Measurements from ENCODE around the gene LST1. TPM values are rescaled to one million over a fixed set of nuclear protein-coding genes. Genes with fewer than 3 reads are reported as not detected.

The LST1 gene
- total and polyA plus RNA-seq, 2 donors (not counting 1 experiment from before 2014, with no cell fraction given) = 7.4 to 30.5 TPM

GRCh38 chr6:31621320-31621939 lies 35.4 kb downstream of the LST1 start:
- POLR2A ChIA-PET = interaction anchor here (0.6 to 1.7 kb wide), 7 partner anchors 17 to 173 kb away, joined by 3 to 7 read pairs (median 5); partner anchors contain the start of genes BAG6, C6orf47, LST1 and NCR3
- Mint-ChIP-seq H3K4me3 (peak overlapping the region; percentile 86), H3K9me3 (ENCODE audit: insufficient read depth) (no peaks in the 10 kb centered on the region), H3K27me3 (no peaks in the 10 kb centered on the region), H3K27ac (peak overlapping the region; percentile 95), H3K4me1 (peaks cover 31% of the 10 kb centered on the region)
- H3K36me3 ChIP-seq (replicated peaks in 1 of 2; ENCODE audit: control extremely low read depth in 1 of 2, control insufficient read depth in 1 of 2, extremely low read depth in 1 of 2, insufficient read depth in 2 of 2, low read length in 1 of 2) = peaks cover 5 to 40% of the 10 kb centered on the region in 2 experiments
- H3K27ac ChIP-seq (ENCODE audit: low read length in 2 of 2) = peak overlapping the region; percentile 97 to 99
- no peaks in the 10 kb centered on the region for H3K27me3 ChIP-seq (replicated peaks in 1 of 4; ENCODE audit: control extremely low read depth in 1 of 4, control insufficient read depth in 3 of 4, insufficient read depth in 4 of 4, low read length in 3 of 4)
- TF ChIP-seq EZH2 (IDR thresholded peaks at IDR 0.05; ENCODE audit: borderline replicate concordance, insufficient read depth, low read depth, low read length, poor library complexity, severe bottlenecking) (no peak), CTCF (IDR thresholded peaks at IDR 0.05) (no peak)
- H3K4me1 ChIP-seq (ENCODE audit: control insufficient read depth in 2 of 2, insufficient read depth in 2 of 2, low read length in 2 of 2) = peaks cover 12 to 21% of the 10 kb centered on the region in 2 donors
- peaks cover 21% of the 10 kb centered on the region for H3K79me2 ChIP-seq (ENCODE audit: control insufficient read depth, insufficient read depth, low read length)
- CTCF ChIA-PET = interaction anchor here (1.0 to 2.3 kb wide), 5 partner anchors 14 to 70 kb away, joined by 4 to 11 read pairs (median 5); partner anchors contain the start of gene BAG6
- H2AFZ ChIP-seq (ENCODE audit: insufficient read depth, low read depth, low read length, poor library complexity, severe bottlenecking) = peak overlapping the region; percentile 70
- H4K20me1 ChIP-seq (ENCODE audit: control insufficient read depth, insufficient read depth, low read length, poor library complexity, severe bottlenecking) = peaks cover 6% of the 10 kb centered on the region
- H3K9me3 ChIP-seq (ENCODE audit: control extremely low read depth in 1 of 3, control insufficient read depth in 2 of 3, insufficient read depth in 1 of 3, low read length in 2 of 3) = peaks cover 0 to 6% (median 0%) of the 10 kb centered on the region in 3 donors
- 43% methylated on average over 13 of the region's 15 CpGs for WGBS (ENCODE audit: insufficient coverage)
- ATAC-seq (ENCODE audit: low read depth) (no peak), DNase-seq (no peak)
- H3K4me2 ChIP-seq (replicated peaks; ENCODE audit: low read depth, low read length, poor library complexity, severe bottlenecking) = peak overlapping the region; percentile 90
- H3K4me3 ChIP-seq (ENCODE audit: control extremely low read depth in 1 of 5, extremely low read depth in 1 of 5, insufficient read depth in 1 of 5, low read depth in 2 of 5, low read length in 4 of 5) = peak overlapping the region; percentile 69 to 90 (median 84)
- intact Hi-C loops (cut with micrococcal nuclease) = loop anchor here (5.0 kb wide), 3 partner anchors 186 to 336 kb away; partner anchors contain the start of genes EHMT2, LSM2, NELFE and SKIC2
- peak overlapping the region; percentile 90 for H3K9ac ChIP-seq (ENCODE audit: low read length)

GRCh38 chr6:31621991-31622390 lies 35.9 kb downstream of the LST1 start:
- peak overlapping the region; percentile 90 for H3K4me2 ChIP-seq (replicated peaks; ENCODE audit: low read depth, low read length, poor library complexity, severe bottlenecking)
- no peak for ATAC-seq (ENCODE audit: low read depth)
- peaks cover 7 to 46% of the 10 kb centered on the region in 2 experiments for H3K36me3 ChIP-seq (replicated peaks in 1 of 2; ENCODE audit: control extremely low read depth in 1 of 2, control insufficient read depth in 1 of 2, extremely low read depth in 1 of 2, insufficient read depth in 2 of 2, low read length in 1 of 2)
- H3K79me2 ChIP-seq (ENCODE audit: control insufficient read depth, insufficient read depth, low read length) = peaks cover 21% of the 10 kb centered on the region
- peaks cover 25% of the 10 kb centered on the region for H3K4me1 Mint-ChIP-seq
- H3K27me3 Mint-ChIP-seq = no peaks in the 10 kb centered on the region
- peaks cover 0 to 6% (median 0%) of the 10 kb centered on the region in 3 donors for H3K9me3 ChIP-seq (ENCODE audit: control extremely low read depth in 1 of 3, control insufficient read depth in 2 of 3, insufficient read depth in 1 of 3, low read length in 2 of 3)
- H2AFZ ChIP-seq (ENCODE audit: insufficient read depth, low read depth, low read length, poor library complexity, severe bottlenecking) = no peak overlapping the region
- no peaks in the 10 kb centered on the region for H3K27me3 ChIP-seq (replicated peaks in 1 of 4; ENCODE audit: control extremely low read depth in 1 of 4, control insufficient read depth in 3 of 4, insufficient read depth in 4 of 4, low read length in 3 of 4)
- peaks cover 6% of the 10 kb centered on the region for H4K20me1 ChIP-seq (ENCODE audit: control insufficient read depth, insufficient read depth, low read length, poor library complexity, severe bottlenecking)
- no peak for DNase-seq
- TF ChIP-seq EZH2 (IDR thresholded peaks at IDR 0.05; ENCODE audit: borderline replicate concordance, insufficient read depth, low read depth, low read length, poor library complexity, severe bottlenecking) (no peak), CTCF (IDR thresholded peaks at IDR 0.05) (no peak)
- intact Hi-C loops (cut with micrococcal nuclease) = loop anchor here (5.0 kb wide), 3 partner anchors 185 to 335 kb away; partner anchors contain the start of genes EHMT2, LSM2, NELFE and SKIC2
- CTCF ChIA-PET = interaction anchor here (0.8 to 2.3 kb wide), 6 partner anchors 14 to 71 kb away, joined by 3 to 11 read pairs (median 5); partner anchors contain the start of gene BAG6
- peak overlapping the region; percentile 97 to 99 for H3K27ac ChIP-seq (ENCODE audit: low read length in 2 of 2)
- H3K4me3 Mint-ChIP-seq = peak overlapping the region; percentile 86
- H3K9me3 Mint-ChIP-seq (ENCODE audit: insufficient read depth) = no peaks in the 10 kb centered on the region
- peak overlapping the region in 2 of 5 experiments; percentile 84 to 89 for H3K4me3 ChIP-seq (ENCODE audit: control extremely low read depth in 1 of 5, extremely low read depth in 1 of 5, insufficient read depth in 1 of 5, low read depth in 2 of 5, low read length in 4 of 5)
- H3K9ac ChIP-seq (ENCODE audit: low read length) = peak overlapping the region; percentile 90
- peak overlapping the region; percentile 95 for H3K27ac Mint-ChIP-seq
- peaks cover 10 to 16% of the 10 kb centered on the region in 2 donors for H3K4me1 ChIP-seq (ENCODE audit: control insufficient read depth in 2 of 2, insufficient read depth in 2 of 2, low read length in 2 of 2)
- POLR2A ChIA-PET = interaction anchor here (0.6 to 1.7 kb wide), 5 partner anchors 17 to 62 kb away, joined by 3 to 12 read pairs (median 7); no protein-coding TSS in a partner anchor
- 30% methylated on average over 2 of the region's 4 CpGs for WGBS (ENCODE audit: insufficient coverage)

Data from B cell (primary cell).